G401.6 (cell line): Measurements from ENCODE around the gene LOXL1.

Experiments used
- FAIRE-seq: peaks from 2 replicates; lab custom pipeline; 2012; peaks lifted over from hg19 to GRCh38; lab: Jason Lieb, UNC

The LOXL1 gene

DNA sequence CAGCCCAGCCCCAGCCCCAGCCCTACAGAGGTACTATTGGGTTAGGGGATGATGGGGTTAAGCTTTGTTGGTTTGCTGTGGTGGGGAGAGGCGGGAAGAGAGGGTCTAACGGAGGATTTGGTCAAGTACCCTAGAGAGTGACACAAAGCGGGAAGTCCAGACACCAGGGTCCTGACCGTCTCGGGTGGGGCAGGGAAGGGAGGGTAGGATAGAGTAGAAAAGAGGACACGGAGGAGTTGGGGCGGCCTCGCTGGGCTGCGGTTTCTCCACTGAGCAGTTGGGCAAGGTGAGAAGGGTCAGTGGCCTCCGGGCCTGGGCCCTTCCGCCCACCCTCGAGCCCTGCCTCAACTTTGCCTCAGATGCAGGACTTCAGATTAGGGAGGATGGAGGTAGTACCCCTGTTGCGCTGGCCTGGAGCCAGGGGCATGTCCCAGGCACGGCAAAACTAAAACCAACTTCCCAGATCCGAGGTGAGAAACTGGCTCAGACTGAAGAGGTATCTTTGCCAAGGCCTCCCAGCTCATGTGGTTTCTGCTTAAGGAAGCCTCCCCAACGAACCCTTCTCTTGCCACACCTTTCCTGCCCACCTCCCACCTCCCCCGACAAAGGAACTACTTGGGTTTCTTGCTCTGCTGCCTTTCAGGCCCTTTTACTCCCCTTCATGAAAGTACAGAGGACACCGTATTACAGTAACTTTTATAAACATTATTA lies 68.8 kb downstream of the LOXL1 start:
- no peak for FAIRE-seq

DNA sequence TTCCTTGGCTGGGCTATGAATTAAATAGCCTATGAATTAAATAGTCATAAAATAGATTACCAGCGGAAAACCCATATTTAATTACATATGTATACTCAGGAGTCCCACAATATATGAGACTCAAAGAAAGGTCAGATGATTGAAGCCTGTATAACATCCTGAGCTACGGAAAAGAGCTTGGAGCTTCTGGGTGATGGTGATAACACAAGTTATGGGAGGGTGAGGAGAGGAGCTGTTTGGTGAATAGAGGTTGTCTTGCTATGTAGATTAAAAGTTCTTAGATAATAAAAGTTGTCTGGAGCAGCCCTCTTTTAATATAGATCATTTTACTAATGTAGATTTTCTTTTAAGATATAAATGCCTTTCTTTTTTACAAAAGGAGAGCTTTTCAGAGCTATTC lies 70.0 kb downstream of the LOXL1 start:
- no peak for FAIRE-seq

DNA sequence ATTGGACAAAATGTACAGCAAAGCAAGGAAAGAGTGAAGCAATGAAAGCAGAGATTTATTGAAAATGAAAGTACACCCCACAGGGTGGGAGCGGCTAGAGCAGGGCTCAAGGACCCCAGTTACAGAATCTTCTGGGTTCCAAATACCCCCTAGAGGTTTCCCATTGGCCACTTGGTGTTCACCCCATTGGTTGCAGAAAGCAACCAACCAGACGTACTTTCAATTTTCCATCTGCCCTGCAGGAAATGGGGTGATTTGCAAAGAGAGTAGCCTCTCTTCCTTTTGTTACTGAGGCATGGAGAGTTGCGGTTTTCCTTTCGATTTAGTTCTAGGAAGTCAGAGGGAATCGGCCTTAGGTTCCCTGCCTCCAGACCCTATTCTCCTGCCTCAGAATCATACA lies 70.7 kb downstream of the LOXL1 start:
- no peak for FAIRE-seq

DNA sequence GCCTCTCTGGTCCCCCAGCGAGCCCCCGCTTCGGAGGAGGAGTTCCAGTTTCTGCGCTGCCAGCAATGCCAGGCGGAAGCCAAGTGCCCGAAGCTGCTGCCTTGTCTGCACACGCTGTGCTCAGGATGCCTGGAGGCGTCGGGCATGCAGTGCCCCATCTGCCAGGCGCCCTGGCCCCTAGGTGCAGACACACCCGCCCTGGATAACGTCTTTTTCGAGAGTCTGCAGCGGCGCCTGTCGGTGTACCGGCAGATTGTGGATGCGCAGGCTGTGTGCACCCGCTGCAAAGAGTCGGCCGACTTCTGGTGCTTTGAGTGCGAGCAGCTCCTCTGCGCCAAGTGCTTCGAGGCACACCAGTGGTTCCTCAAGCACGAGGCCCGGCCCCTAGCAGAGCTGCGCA lies 71.7 kb downstream of the LOXL1 start:
- FAIRE-seq = no peak
